ENCODE data around the gene OPA3.

The OPA3 gene

GRCh38 chr19:45560686-45561085, 23.9 kb downstream of the OPA3 start:
- DNase-seq, result no peak

DNA sequence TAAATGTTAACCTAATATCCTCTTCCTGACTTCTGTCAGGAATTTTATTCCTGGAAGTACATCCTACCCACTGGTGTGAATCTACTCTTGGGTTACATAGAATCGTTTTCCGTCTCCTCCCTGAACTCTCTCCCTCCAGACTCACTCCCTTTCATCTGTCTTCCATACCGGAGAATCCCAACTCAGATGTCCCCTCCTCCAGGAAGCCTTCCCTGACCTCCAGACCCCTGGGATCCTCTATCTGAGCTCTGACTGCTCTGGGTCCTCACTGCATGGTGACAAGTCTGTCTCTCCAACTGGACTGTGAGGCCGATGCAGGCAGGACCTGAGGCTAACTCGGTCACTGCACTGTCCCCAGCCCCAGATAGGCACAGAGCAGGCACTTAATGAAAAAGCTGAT, 24.6 kb downstream of the OPA3 start:
- DNase-seq, result no peak

GRCh38 chr19:45558399-45558878, 26.2 kb downstream of the OPA3 start:
- DNase-seq, result peak; percentile 75

DNA sequence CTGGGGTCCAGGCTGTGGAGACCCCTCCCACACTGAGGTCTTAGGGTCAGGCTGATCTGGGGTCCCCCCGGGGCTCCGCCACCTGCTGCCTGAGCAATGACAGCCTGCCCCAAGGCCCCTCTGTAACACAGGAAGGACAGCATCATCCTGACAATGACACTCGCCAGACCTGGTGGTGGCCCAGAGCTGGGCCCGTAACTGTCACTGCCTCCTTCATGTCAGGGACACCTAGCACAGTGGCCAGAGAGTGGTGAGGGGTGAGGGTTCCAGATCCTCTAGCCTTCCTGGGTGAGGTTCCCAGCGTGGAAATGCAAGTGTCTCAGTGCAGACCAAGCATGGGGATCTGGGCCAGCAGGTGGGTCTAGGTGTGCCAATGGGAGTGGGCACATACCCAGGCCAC, 27.8 kb downstream of the OPA3 start:
- DNase-seq, result no peak

DNA sequence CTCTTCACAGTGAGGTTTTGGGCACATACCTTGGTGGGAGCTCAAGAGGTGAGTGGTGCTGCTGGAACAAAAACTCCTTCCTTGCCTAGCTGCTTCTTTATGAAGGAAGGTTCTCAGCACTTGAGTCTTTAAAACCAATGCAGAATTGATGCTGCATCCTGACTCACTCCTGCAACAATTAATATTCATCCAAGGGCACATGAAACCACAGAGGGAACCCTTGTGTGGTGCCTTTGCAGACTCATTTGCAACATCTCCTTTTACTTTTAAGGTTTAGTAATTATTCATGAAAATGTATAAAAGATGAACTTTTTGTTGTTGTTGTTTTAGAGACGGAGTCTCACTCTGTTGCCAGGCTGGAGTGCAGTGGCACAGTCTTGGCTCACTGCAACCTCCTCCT, 30.1 kb downstream of the OPA3 start:
- DNase-seq, result no peak

DNA sequence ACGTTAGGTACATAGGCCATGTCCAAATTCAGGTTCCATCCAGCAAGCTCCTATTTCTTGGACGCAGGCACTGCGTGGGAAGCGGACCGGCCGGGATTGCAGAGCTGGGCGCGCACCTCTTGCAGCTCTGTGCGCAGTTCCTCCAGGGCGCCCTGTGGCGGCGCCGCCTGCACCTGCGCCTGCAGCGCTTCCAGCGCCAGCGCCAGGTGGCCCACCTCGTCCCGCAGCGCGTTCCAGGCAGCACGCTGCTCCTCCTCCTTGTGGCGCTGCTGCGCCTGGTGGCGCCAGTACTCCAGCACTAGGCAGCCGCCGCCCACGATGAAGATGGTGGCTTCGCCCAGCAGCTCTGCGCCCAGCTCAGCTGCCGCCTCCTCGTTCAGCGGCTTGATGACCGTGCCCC, 31.1 kb downstream of the OPA3 start:
- no peak for DNase-seq

- DNase-seq, result no peak
These were observed 36.5 kb downstream of the OPA3 start for GRCh38 chr19:45547965-45548609.

GRCh38 chr19:45547211-45547770, 37.3 kb downstream of the OPA3 start:
- DNase-seq, result no peak

DNA sequence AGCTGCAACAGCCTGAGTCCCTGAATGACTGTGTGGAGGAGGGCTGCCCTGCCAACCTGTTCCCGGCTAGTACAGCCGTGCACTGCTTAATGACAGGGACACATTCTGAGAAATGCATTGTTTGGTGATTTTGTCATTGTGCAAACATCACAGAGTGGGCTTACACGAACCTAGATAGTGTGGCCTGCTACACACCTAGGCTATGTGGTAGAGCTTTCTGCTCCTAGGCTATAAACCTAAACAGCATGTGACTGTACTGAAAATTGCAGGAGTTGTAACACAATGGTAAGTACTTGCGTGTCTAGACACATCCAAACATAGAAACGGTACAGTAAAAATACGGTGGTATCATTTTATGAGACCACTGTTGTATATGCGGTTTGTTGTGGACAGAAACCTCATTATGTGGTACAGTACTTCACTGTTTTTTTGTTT, 42.4 kb downstream of the OPA3 start:
- no peak for DNase-seq

DNA sequence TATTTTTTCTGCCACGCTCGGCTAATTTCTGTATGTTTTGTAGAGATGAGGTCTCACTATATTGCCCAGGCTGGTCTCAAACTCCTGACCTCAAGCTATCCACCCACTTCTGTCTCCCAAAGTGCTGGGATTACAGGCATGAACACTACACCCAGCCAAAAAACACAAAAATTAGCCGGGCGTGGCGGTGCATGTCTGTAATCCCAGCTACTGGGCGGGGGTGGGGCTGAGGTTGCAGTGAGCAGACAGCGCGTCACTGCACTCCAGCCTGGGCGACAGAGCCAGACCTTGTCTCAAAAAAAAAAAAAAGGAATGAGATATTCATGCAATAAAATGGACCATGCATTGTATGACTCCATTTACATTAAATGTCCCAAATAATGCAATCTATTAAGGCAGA, 45.1 kb downstream of the OPA3 start:
- DNase-seq, result no peak

DNA sequence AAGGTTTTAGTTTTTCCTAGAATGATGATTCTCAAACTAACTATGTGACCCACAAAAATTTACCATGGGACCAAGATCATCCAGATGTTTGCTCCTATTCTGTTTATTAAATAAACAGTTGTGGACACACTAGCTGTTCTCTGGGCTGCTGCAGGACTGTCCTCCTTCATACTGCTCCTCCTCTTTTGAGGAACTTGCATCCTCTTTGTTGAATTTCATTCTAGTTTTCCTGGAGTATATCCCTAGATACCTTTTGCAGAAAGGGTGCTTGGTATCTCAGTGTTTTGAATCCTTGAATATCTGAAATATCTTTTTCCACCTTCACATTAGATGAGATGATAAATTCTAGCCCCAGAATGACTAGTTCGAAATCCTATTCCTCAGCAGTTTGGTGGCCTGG, 53.3 kb downstream of the OPA3 start:
- DNase-seq, result no peak

- no peak for DNase-seq
These were observed 55.2 kb downstream of the OPA3 start for GRCh38 chr19:45529420-45529785.

GRCh38 chr19:45528744-45529419, 55.7 kb downstream of the OPA3 start:
- no peak for DNase-seq

DNA sequence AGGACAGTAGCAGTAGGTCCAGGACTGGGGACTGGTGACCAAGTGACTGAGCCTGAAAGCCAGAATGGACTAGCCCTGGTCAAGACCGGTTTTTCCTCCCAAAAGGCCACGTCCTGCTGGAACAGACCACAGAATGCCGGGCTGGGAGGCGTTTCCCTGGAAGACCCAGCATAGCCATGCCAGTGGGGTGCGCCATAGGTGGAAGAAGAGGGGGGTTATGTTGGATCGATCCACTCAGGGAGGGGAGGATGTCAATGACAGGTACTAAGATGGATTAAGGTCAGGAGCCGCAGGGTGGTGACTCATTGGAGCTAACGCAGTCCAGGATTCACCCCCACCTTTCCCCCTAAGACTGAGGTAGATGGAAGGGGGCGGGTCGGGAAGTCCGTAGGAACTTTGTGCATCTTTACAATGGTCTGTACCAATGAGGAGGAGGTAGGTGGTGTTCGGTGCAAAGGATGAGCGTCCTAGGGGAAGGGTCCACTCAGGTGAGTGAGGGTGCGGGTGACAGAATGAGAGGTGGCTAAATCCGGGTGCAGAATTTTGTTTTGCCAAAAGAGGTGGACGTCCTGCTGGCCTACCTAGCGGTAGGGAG, 56.4 kb downstream of the OPA3 start:
- no peak for DNase-seq

GRCh38 chr19:45527731-45528130, 56.9 kb downstream of the OPA3 start:
- DNase-seq, result no peak

DNA sequence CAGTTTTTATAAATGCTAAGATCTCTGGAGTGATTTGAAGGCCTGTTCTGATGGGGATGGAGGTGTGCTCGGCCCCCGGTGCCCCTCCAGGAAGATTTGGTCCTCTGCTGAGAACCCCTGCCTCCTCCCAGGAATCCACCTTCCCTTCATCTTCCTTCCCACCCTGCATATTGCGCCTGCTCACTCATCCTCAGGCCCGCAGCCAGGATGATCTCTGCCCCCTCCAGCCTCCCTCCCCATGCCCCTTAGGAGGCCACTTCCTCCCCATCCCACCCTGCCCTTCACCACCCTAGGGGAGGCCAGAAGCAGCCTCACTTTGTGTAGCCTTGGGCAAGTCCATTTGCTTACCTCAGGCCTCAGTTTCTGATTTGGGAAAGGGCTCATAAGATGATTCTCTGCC, 57.6 kb downstream of the OPA3 start:
- no peak for DNase-seq

DNA sequence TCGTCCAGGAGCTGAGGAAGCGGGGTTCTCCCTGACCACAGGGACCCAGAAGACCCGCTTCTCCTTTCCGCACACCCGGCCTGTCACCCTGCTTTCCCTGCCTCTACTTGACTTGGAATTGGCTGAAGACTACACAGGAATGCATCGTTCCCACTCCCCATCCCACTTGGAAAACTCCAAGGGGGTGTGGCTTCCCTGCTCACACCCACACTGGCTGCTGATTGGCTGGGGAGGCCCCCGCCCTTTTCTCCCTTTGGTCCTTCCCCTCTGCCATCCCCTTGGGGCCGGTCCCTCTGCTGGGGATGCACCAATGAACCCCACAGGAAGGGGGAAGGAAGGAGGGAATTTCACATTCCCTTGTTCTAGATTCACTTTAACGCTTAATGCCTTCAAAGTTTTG, 58.5 kb downstream of the OPA3 start:
- DNase-seq, result no peak

DNA sequence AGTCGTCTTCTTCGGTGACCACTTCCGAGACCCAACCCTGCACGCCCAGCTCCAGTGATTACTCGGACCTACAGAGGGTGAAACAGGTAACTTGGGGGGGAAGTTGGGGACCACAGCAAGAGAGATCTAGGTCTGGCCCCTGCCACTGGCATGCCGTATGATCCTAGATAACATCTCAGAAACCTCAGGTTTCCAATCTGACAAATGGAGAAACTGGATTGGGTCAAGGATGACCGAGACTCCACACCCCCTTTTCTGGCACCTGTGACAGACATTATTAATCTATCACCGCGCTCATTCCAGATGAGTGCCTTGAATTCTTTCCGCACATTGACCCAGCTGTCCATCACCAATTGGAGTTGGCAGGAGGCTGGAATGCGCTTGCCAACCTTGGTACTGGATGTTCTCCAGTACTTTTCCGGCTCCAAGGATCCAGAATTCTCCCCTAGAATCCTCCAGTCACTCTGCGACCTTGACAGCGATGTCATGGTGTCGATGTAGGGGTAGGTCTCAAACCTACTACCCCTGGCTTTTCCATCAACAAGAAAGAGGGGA, 60.0 kb downstream of the OPA3 start:
- DNase-seq, result no peak

DNA sequence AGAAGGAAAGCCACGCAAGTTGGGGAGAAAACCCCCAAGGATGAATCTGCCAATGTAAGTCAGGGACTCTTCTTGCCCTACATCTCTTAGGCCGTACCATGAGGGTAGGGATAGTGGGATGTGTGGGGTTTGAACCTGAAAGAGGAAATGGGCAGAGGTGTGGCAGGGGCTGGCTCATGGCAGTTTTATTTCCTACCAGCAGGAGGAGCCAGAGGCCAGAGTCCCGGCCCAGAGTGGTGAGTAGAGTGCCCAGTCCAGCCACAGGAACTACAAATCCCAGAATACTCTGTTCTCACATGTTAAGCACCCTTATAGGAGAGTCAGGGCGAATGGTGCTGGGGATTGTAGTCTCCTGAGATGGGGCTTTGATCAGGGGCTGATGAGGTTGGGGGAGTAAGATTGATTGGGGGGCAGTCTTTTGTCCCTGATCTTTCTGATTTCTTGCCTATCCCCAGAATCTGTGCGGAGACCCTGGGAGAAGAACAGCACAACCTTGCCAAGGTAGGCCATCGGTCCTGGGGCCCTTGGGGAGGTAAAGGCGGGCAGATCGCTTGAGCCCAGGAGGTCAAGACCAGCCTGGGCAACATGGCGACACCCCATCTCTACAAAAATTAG, 60.9 kb downstream of the OPA3 start:
- DNase-seq, result peak; percentile 84

DNA sequence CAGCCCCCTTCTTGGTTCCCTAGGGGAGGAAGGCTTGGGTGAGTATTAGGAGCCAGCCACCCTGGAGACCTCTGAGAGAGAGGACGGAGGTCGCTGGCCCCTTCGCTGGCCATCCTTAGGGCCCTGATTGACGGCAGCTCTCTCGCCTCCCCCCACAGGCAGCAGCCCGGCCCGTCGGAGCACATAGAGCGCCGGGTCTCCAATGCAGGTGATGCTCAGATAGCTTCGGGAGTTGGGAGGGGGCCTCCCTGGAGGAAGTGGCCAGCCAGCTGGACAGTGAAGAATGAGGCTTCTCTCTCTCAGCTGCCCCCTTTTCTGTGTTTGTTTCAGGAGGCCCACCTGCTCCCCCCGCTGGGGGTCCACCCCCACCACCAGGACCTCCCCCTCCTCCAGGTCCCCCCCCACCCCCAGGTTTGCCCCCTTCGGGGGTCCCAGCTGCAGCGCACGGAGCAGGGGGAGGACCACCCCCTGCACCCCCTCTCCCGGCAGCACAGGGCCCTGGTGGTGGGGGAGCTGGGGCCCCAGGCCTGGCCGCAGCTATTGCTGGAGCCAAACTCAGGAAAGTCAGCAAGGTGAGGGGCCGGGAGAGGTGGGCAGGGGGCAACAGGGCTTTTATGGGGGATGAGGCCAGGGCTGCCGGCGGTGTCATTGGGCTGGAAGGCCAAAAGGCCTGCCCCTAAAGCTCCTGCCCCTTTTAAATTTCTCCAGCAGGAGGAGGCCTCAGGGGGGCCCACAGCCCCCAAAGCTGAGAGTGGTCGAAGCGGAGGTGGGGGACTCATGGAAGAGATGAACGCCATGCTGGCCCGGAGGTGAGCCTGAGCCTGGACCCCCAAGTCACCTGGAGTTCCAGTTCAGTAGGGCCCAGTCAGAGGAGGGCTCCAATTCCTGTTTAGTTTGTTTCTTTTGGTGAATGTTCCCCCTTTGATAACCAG, 62.3 kb downstream of the OPA3 start:
- no peak for DNase-seq

DNA sequence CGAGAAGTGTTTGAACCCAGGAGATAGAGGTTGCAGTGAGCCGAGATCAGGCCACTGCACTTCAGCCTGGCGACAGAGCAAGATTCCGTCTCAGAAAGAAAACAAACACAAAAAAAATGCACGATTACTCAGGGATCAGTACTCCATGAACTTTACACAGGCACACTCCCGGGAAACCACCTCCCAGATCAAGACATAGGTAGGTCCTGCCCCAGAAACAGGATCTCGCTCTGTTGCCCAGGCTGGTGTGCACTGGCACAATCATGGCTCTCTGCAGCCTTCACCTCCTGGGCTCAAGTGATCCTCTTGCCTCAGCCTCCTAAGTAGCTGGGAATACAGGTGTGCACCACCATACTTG, 66.2 kb downstream of the OPA3 start:
- no peak for DNase-seq

Measured in CD4-positive, alpha-beta T cell treated with Interferon gamma for 1 hour (primary cell).